ENCODE results near the gene FGFBP2.

DNA sequence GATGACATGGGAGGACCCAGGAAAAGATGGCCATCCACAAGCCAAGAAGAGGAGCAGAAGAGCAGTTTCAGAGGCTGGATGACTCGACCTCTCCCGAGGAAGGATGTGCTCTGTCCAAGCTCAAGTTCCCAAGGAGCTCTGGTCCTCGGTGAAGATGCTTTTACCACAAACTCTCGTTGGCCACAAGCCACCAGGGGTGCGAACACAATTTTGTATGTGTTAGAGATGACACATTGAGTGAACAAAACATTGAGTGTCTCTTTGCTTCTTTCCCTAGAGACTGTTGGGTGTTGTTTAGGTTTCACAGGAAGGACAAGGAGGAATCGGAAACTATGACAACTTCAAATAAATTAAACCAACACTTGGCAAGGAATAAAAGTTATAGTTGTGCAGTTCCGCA lies 50.7 kb downstream of the FGFBP2 start:
- no peak for TF ChIP-seq POLR2A (IDR thresholded peaks at IDR 0.05; ENCODE audit: low read length)
- no peak for TF ChIP-seq GATA1 (IDR thresholded peaks at IDR 0.05; ENCODE audit: low read depth, low read length)
